KMS-11 (cell line): Measurements from ENCODE around the gene ZNF827.

Source experiments
- H2AFZ ChIP-seq: fragments of 200-600 bp; sonication (generic); 2 replicates; pipeline ENCODE4 v1.6.1; 2016; ENCODE audit warnings: antibody characterized with exemption, mixed run types, low read depth
- H3K27ac ChIP-seq: fragments of 200-600 bp; sonication (generic); 2 replicates; pipeline ENCODE4 v1.6.1; 2016; ENCODE audit warnings: mild to moderate bottlenecking, mixed run types
- H3K27me3 ChIP-seq: fragments of 200-600 bp; sonication (generic); 2 replicates; pipeline ENCODE4 v1.6.1; 2017; ENCODE audit warnings: mild to moderate bottlenecking, low read depth, mixed run types, moderate library complexity; ENCODE audit not compliant: insufficient read depth
- H3K36me3 ChIP-seq: fragments of 200-600 bp; sonication (generic); 2 replicates; pipeline ENCODE4 v1.6.1; 2017; ENCODE audit warnings: mild to moderate bottlenecking, mixed run types; ENCODE audit not compliant: insufficient read depth
- H3K4me1 ChIP-seq: fragments of 200-600 bp; sonication (generic); 2 replicates; pipeline ENCODE4 v1.6.1; 2016; ENCODE audit warnings: mild to moderate bottlenecking, low read depth, mixed run types; ENCODE audit not compliant: poor library complexity, severe bottlenecking
- H3K4me2 ChIP-seq: fragments of 200-600 bp; sonication (generic); 2 replicates; pipeline ENCODE4 v1.7.0; 2016; ENCODE audit warnings: mild to moderate bottlenecking, mixed run types
- H3K4me3 ChIP-seq: fragments of 200-600 bp; sonication (generic); IDR thresholded peaks from 2 replicates; pipeline ENCODE4 v1.6.1; 2017; ENCODE audit warnings: low read depth, low read length, mixed read lengths; ENCODE audit not compliant: insufficient read depth
- H3K79me2 ChIP-seq: fragments of 200-600 bp; sonication (generic); 2 replicates; pipeline ENCODE4 v1.6.1; 2016; ENCODE audit warnings: low read depth, mixed run types; ENCODE audit not compliant: insufficient read depth
- H3K9ac ChIP-seq: fragments of 200-600 bp; sonication (generic); 2 replicates; pipeline ENCODE4 v1.6.1; 2016; ENCODE audit warnings: mild to moderate bottlenecking, mixed run types
- H4K20me1 ChIP-seq: fragments of 200-600 bp; sonication (generic); 2 replicates; pipeline ENCODE4 v1.6.1; 2016; ENCODE audit warnings: mild to moderate bottlenecking, mixed run types; ENCODE audit not compliant: insufficient read depth
- TF ChIP-seq, protein P1 (sequence below): fragments of 200-600 bp; sonication (generic); conservative IDR thresholded peaks from 2 replicates; pipeline ENCODE4 v1.6.1; 2017; ENCODE audit warnings: low read depth, mild to moderate bottlenecking, antibody characterized with exemption, low read length, moderate library complexity, mixed read lengths

Gene ZNF827

GRCh38 chr4:145776208-145776607 is 162.4 kb downstream of the ZNF827 start:
- TF ChIP-seq, protein P1, sequence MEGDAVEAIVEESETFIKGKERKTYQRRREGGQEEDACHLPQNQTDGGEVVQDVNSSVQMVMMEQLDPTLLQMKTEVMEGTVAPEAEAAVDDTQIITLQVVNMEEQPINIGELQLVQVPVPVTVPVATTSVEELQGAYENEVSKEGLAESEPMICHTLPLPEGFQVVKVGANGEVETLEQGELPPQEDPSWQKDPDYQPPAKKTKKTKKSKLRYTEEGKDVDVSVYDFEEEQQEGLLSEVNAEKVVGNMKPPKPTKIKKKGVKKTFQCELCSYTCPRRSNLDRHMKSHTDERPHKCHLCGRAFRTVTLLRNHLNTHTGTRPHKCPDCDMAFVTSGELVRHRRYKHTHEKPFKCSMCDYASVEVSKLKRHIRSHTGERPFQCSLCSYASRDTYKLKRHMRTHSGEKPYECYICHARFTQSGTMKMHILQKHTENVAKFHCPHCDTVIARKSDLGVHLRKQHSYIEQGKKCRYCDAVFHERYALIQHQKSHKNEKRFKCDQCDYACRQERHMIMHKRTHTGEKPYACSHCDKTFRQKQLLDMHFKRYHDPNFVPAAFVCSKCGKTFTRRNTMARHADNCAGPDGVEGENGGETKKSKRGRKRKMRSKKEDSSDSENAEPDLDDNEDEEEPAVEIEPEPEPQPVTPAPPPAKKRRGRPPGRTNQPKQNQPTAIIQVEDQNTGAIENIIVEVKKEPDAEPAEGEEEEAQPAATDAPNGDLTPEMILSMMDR = no peak
- Histone ChIP-seq H2AFZ (no peak overlapping the region), H3K4me1 (peaks cover 42% of the 10 kb centered on the region), H3K27ac (no peak overlapping the region), H3K9ac (no peak overlapping the region), H3K4me2 (no peak overlapping the region), H4K20me1 (no peaks in the 10 kb centered on the region), H3K4me3 (no peak overlapping the region), H3K27me3 (no peaks in the 10 kb centered on the region), H3K36me3 (no peaks in the 10 kb centered on the region; the same call in 1 of the 2 replicates), H3K79me2 (no peaks in the 10 kb centered on the region)

DNA sequence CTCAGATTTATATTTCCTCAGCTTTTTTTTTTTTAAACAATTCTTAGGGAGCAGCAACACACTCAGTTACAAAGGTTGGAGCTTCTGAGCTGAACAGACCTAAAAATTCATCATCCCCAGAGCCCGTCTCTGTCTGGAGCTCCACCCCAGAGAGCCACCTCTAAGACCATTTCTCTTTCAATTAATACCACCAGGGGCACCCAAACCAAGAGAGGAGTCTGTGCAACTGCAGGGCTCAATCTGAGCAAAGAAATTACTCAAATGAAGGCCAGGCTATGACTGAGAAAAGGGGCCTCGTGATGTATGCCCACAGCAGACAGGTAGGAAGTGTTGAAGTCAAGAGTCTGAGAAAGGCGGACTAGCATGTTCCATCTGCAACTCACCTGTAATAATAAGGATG is 163.2 kb downstream of the ZNF827 start:
- no peak overlapping the region for H3K9ac ChIP-seq
- H3K4me3 ChIP-seq = no peak overlapping the region
- TF ChIP-seq, protein P1 = 0 out of 2 replicates have a peak, but pooled peaks have one; percentile 15
- H3K27ac ChIP-seq = no peak overlapping the region
- H3K36me3 ChIP-seq = no peaks in the 10 kb centered on the region; the same call in 1 of the 2 replicates
- no peaks in the 10 kb centered on the region for H3K79me2 ChIP-seq
- no peaks in the 10 kb centered on the region for H4K20me1 ChIP-seq
- no peaks in the 10 kb centered on the region for H3K27me3 ChIP-seq
- peaks cover 46% of the 10 kb centered on the region for H3K4me1 ChIP-seq
- H3K4me2 ChIP-seq = no peak overlapping the region
- H2AFZ ChIP-seq = no peak overlapping the region

DNA sequence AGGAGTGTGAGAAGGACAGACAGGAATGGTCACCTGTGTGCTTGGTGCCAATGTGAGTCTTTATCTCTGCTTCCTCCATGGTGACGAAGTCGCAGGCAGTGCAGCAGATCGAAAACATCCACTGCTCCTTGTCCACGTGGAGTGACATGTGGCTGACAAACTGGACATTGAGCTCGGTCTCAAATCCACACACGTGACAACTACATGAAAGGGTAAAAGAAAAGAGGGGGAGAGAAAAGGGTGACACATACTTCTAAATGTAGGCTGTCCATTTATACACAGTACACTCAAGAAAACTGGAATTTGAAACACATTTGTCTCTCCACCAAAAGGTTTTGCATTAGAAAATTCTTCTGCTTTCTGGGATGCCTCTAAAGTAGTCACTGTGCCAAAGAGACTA is 164.2 kb downstream of the ZNF827 start:
- Histone ChIP-seq H4K20me1 (no peaks in the 10 kb centered on the region), H3K79me2 (no peaks in the 10 kb centered on the region), H3K4me3 (no peak overlapping the region), H3K27ac (peak overlapping the region; percentile 62), H3K9ac (peak overlapping the region; percentile 3; the same call in 1 of the 2 replicates), H3K36me3 (no peaks in the 10 kb centered on the region; the same call in 1 of the 2 replicates), H3K4me1 (peaks cover 46% of the 10 kb centered on the region), H3K4me2 (peak overlapping the region; percentile 73), H3K27me3 (no peaks in the 10 kb centered on the region), H2AFZ (no peak overlapping the region)
- TF ChIP-seq, protein P1 = no peak

GRCh38 chr4:145773581-145774234 is 164.9 kb downstream of the ZNF827 start:
- Histone ChIP-seq H3K4me1 (peaks cover 46% of the 10 kb centered on the region), H3K4me2 (peak overlapping the region; percentile 73), H3K4me3 (no peak overlapping the region), H2AFZ (no peak overlapping the region), H3K27ac (peak overlapping the region; percentile 62), H4K20me1 (no peaks in the 10 kb centered on the region), H3K79me2 (no peaks in the 10 kb centered on the region), H3K9ac (peak overlapping the region; percentile 3; the same call in 1 of the 2 replicates), H3K36me3 (no peaks in the 10 kb centered on the region; the same call in 1 of the 2 replicates), H3K27me3 (no peaks in the 10 kb centered on the region)
- TF ChIP-seq, protein P1 = no peak
